ENCODE measurements around the gene USP1. TPM values are rescaled to one million over a fixed set of nuclear protein-coding genes. Genes with fewer than 3 reads are reported as not detected.
A peak's percentile ranks its signal among the peaks of the same experiment; 100 is the strongest.

Gene USP1
- total RNA-seq, 1 donor from 2014 or later, result 24.5 TPM

DNA sequence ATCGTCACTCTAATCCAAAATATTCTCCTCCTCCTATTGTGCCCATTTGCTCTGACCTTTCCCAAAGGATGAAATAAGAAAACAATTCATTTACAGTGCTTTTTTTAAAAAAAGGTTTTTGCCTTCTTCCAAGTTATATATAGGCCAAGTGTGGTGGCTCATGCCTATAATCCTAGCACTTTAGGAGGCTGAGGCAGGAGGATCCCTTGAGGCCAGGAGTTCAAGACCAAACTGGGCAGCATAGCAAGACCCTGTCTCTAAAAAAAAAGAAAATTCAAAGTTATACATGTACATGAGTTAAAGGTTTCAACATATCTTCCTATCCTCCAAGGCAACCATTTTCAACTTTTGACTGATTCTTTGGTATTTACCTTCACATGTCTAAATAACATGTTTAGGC lies 10.1 kb upstream of the USP1 start:
- DNase-seq (ENCODE audit: low read depth), result no peak

DNA sequence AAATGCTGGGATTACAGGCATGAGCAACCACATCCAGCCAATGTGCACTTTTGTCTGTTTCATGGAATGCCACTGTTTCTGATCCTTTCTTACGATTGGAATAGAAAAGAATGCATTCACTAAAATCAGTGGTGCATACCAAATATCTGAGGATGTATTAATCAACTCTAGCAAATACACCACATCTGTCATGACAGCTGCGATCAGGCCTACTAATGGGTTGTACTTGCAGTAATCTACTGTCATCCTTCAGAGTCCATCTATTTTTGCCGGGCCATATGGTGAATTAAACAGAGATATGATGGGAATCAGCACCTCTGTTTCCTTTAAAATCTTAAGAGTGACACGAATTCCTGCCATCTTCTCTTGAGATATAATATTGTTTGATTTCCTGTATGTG lies 8.5 kb upstream of the USP1 start:
- peak; percentile 33 for DNase-seq (ENCODE audit: low read depth)

DNA sequence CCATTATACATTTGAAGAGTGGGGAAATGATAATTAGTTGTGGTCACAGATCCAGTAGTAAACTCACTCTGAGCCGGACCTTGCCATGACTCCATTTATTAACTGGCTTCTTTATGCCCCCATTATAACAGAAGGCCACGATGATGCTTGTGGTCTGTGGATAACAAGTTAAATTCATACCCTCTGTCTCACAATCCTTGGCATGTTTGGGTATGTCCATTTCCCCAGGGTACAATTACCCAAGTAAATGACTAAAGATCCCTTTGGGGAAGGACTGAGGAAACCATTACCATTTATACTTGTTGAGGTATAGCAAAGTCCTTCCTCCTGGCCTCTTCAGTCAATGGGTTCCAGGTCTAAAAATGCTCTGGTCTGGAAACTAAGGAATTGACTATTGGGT lies 7.3 kb upstream of the USP1 start:
- no peak for DNase-seq (ENCODE audit: low read depth)

- DNase-seq (ENCODE audit: low read depth), result no peak
These were observed 2.8 kb upstream of the USP1 start for GRCh38 chr1:62433861-62434617.

DNA sequence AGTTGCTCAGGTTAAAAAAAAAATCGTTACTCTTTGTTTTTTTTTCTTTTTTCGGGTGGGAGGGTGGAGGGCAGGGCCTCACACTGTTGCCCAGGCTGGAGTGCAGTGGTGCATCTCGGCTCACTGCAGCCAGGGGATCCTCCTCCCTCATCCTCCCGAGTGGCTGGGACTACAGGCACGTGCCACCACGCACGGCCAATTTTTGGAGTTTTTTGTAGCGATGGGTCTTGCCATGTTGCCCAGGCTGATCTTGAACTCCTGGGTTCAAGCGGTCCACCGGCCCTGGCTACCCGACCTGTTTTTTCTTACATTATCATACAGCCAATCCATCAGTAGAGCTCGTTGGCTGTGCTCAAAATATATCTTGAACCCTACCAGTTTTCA lies 2.2 kb upstream of the USP1 start:
- no peak for DNase-seq (ENCODE audit: low read depth)

- no peak for DNase-seq (ENCODE audit: low read depth)
These were observed 1.4 kb upstream of the USP1 start for GRCh38 chr1:62435231-62436038.

DNA sequence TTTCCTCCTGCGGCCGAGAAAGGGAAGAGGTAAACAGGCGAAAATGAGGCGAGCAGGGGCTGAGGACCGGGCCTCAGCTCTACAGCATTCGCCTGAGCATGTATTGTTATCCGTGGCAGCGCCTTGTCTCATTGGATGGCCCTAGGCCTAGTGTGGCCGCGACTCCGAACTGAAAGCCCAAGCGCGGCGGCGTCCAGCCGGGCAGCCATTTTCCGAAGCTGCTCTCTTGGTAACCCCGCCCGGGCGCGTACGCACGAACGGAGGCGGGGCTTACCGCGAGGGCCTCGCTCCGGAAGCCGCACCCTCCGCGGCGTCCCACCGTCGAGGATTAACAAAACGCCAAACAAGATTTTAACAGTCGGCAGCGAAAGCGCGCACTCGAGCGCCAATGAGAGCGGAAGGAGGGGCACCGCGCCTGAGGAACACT lies 797 bp upstream of the USP1 start:
- DNase-seq (ENCODE audit: low read depth), result no peak

DNA sequence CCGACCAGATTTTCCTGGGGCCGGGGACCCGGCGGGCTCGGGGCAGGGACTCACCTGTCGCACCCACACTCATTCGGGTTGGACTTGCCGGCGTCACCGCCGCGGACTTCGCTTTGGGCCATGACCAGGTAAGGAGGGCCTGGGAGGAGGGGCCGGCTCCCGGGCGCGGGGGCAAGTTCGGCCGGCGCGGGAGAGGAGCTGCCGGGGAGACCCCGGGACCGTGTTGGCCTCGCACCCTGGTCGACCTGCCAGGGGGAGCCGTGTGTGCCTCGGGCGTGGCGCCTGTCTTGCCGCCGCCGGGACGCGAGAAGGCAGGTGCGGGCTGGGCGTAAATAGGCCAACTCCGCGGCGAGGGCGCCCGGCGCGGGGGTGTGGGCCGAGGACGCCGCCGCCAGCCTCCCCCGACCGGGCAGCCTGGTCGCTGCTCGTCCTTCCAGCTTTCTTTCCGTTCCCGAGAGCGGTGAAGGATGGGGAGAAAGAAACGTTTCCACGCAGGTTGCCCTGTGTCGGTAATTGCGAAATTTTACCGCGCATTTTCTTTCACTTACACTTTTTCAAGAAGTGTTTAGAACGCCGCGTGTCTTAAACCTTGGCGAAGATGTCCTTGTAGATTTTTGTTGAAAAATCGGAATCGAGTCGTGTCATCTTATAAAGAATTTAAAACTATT lies 558 bp downstream of the USP1 start:
- no peak for DNase-seq (ENCODE audit: low read depth)

GRCh38 chr1:62438163-62438562 lies 1.3 kb downstream of the USP1 start:
- no peak for DNase-seq (ENCODE audit: low read depth)

DNA sequence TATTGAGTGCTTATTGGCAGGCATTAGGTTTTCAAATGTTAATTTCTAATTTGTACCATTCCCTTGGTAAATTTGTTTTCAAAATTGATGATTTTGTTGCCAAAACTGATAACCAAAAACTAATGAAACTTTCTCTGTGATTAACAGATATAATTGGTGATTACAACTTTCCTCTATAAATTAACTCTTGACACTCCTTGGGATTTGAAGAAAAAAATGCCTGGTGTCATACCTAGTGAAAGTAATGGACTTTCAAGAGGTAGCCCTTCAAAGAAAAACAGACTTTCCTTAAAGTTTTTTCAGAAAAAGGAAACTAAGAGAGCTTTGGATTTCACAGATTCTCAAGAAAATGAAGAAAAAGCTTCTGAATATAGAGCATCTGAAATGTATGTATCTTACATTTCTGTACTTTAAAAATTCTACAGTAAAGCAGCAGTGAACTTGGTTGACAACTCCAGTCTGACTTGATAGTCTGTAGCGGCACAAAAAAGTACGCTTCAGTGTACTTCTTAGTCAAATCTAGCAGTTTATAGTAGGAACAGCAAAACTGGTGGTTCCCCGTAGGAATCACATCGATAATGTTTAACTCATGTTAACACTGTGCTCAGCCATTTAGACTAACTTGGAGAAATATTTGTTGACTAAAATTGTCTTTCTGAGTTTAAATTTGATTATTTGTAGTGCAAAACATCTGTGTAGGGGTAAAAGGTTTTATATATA lies 3.0 kb downstream of the USP1 start:
- peak; percentile 77 for DNase-seq (ENCODE audit: low read depth)

GRCh38 chr1:62444701-62445100 lies 7.9 kb downstream of the USP1 start:
- DNase-seq (ENCODE audit: low read depth), result no peak

DNA sequence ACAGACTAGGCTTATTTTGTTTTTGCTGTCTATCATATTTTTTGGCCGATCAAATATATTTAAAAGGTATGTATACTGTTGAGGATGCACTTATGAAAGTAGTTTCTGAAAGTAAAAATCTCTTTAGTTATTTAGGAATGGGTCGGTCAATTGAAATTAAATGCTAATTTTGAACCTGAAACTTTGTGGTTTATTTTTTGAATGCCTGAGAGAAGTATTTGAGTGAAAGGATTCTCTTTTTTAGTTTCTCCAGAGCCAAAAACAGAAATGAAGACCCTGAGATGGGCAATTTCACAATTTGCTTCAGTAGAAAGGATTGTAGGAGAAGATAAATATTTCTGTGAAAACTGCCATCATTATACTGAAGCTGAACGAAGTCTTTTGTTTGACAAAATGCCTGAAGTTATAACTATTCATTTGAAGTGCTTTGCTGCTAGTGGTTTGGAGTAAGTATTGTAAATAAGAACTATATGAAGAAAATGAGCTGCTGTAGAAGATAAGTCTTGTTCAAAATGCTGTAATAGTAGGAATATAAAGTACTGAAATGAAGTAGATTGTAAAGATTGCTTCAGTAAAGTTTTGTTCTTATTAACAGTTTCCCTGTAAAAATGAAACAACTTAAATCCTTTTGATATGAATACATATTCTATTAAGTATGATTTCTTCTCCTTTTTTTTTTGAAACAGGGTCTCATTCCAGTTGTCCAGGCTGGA lies 11.5 kb downstream of the USP1 start:
- no peak for DNase-seq (ENCODE audit: low read depth)

DNA sequence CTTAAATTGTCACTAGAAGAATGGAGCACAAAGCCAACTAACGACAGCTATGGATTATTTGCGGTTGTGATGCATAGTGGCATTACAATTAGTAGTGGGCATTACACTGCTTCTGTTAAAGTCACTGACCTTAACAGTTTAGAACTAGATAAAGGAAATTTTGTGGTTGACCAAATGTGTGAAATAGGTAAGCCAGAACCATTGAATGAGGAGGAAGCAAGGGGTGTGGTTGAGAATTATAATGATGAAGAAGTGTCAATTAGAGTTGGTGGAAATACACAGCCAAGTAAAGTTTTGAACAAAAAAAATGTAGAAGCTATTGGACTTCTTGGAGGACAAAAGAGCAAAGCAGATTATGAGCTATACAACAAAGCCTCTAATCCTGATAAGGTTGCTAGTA lies 13.5 kb downstream of the USP1 start:
- no peak for DNase-seq (ENCODE audit: low read depth)

DNA sequence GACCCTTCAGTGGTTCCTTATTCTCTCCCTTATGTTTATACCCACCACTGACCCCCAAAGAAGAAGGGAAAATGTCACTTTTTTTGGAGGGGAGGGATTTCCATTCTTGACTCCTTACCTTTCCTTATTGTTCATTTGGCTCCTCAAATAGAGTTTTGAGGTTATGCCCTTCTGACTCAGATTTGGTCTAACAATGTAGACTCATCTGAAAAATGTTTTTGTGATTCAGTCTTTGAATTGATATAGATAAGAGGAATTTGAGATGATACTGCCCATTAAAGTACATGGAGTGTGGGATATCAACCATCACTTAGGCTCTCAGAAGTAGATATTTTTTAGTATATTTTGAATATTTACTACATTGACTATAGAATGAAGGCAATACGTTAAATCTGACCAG lies 16.1 kb downstream of the USP1 start:
- no peak for DNase-seq (ENCODE audit: low read depth)

DNA sequence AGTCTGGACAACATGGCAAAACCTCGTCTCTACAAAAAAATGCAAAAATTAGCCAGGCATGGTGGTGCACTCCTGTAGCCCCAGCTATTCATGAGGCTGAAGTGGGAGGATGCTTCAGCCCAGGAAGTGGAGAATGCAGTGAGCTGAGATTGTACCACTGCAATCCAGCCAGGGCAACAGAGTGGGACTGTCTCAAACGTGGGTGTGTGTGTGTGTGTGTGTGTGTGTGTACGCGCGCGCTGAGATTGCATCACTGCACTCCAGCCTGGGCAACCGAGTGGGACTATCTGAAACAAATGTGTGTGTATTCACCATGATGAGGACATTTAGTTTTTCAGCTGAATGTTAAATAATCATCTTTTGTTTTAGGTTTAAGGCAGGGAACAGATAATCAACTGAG lies 21.1 kb downstream of the USP1 start:
- DNase-seq (ENCODE audit: low read depth), result no peak

DNA sequence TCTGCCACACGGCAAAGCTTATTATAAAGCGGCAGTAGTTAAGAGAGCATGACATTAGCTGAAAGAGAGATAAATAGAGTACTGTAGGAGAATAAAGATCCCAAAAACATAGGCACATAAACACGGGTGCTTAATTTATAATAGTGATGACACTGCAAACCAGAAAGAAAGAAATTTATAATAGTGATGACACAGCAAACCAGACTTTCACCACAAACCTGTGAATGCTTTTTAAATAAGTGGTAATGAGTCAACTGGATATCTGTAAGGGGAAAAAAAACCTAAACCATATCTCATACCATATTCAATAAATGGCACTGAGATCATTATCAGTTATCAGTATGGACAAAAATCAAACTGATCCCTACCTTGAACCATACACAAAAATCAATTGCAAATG lies 25.5 kb downstream of the USP1 start:
- peak; percentile 18 for DNase-seq (ENCODE audit: low read depth)

DNA sequence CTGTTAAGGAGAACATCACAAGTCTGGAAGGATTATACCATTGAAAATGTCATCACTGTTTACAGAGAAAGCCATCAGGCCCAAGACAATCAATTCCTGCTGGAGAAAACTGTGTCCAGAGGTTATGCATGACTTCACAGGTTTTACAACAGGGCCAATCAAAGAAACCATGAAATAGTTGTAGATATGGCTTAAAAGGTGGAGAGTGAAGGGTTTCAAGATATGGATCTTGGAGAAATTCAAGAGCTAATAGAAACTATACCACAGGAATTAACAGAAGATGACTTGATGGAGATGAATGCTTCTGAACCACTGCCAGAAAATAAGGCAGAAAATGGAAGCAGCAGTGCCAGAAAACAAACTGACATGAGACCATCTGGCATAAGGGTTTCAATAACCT lies 30.2 kb downstream of the USP1 start:
- no peak for DNase-seq (ENCODE audit: low read depth)

DNA sequence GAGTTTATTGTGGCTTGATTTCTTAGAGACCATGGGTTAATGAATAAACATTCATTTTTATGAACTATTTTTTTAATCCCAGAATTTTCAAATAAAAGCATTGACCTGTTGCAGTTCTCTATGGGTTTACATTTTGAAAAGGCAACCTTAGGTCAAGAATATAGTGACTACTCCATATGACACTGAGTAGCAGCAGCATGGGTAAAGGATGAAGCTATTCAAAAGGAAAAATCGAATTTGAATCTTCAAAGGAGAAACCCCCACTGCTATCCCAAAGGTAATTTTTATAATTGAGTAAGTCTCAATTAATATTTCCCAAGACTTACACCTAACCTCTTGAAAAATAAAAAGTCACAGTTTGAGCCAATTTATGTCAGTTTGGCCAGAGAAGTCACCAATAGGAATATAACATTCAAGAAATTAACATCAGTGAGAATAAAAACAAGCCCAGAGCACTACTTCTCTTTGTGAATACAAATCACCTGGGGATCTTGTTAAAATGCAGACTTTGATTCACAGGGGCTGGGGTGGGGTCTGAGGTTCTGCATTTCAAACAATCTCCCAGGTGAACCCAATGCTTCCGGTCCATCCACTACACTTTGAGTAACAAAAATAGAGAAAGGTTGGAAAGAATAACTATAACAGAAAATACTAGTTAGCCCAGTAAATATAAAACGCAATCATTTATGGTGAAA lies 39.8 kb downstream of the USP1 start:
- DNase-seq (ENCODE audit: low read depth), result no peak

DNA sequence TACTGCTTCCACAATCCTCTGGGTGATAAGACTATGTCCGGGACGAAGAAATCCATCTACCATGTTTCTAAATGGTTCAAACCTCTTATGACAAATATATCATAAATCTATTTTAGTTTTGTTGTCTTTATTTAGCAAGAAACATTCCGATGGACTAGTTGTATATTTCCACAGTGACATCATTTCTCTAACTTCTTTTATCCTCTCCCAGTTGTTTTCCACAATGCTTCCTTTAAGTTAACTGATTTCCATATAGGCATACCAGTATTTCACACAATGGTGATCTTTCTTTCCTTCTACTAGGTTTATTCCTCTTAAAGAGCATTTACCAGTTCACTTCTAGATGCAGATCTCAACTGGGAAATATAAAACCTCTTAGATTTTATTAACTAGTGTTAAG lies 44.8 kb downstream of the USP1 start:
- no peak for DNase-seq (ENCODE audit: low read depth)

- no peak for DNase-seq (ENCODE audit: low read depth)
These were observed 48.1 kb downstream of the USP1 start for GRCh38 chr1:62484824-62485468.

Data from renal cortical epithelial cell (primary cell).